Retinal pigment epithelial cell (primary cell): ENCODE data around the gene CDK11A.

Experiments
- DNase-seq: peaks from one replicate; pipeline ENCODE4 v3.0.0-alpha.2; 2010; ENCODE audit warnings: low read depth
- H3K4me3 ChIP-seq: 2 replicates; pipeline ENCODE4 v1.5.1; 2011; ENCODE audit warnings: mild to moderate bottlenecking, low read length, control low read depth, moderate library complexity
- CTCF ChIP-seq: conservative IDR thresholded peaks from 2 replicates; pipeline ENCODE4 v1.5.1; 2011; ENCODE audit warnings: low read depth, low read length, control low read depth, inconsistent platforms

The CDK11A gene

GRCh38 chr1:1758059-1758621, 34.0 kb upstream of the CDK11A start:
- DNase-seq: no peak
- TF ChIP-seq CTCF: no peak

GRCh38 chr1:1757422-1758058, 33.4 kb upstream of the CDK11A start:
- no peak for DNase-seq
- no peak overlapping the region for H3K4me3 ChIP-seq
- no peak for TF ChIP-seq CTCF

More at GRCh38 chr1:1758059-1758621, 34.0 kb upstream of the CDK11A start:
- no peak overlapping the region for H3K4me3 ChIP-seq

GRCh38 chr1:1756661-1757421, 32.7 kb upstream of the CDK11A start:
- H3K4me3 ChIP-seq: no peak overlapping the region
- TF ChIP-seq CTCF: no peak
- no peak for DNase-seq

- no peak overlapping the region for H3K4me3 ChIP-seq
- no peak for TF ChIP-seq CTCF
- DNase-seq: no peak
Observed at GRCh38 chr1:1755852-1756251, 31.7 kb upstream of the CDK11A start.

- H3K4me3 ChIP-seq: no peak overlapping the region
- no peak for TF ChIP-seq CTCF
- DNase-seq: no peak
Observed at GRCh38 chr1:1755426-1755825, 31.3 kb upstream of the CDK11A start.

GRCh38 chr1:1754051-1754815, 30.1 kb upstream of the CDK11A start:
- no peak for TF ChIP-seq CTCF

More at GRCh38 chr1:1754051-1754815, 30.1 kb upstream of the CDK11A start:
- DNase-seq: no peak
- no peak overlapping the region for H3K4me3 ChIP-seq
